ENCODE results near the gene COL19A1. TPM values are rescaled to one million over a fixed set of nuclear protein-coding genes. Genes with fewer than 3 reads are reported as not detected.

The COL19A1 gene
- total and polyA plus RNA-seq, 7 donors, result 0.54 to 1.6 (median 0.83) TPM; not detected in 3

DNA sequence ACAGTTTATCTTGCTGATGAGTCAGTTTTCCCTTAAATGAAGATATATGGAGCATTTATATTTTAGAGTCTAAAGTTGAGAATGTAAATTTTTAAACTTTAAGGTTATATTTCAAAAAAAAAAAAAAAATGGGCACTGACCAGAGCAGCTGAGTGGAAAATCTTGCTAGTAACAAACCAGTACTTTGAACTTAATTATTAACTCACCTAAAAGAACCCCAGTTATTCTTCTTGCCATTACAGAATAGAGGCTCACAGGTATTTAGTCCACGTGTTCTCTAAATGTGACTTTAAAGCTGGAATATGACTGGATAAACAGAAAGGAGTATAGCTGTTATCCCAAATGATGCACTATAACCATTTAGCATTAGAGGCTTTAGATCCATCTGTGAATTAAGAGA is 258.1 kb downstream of the COL19A1 start:
- no peaks in the 10 kb centered on the region for H3K27me3 ChIP-seq
- H3K4me3 ChIP-seq, result no peak overlapping the region
- DNase-seq, result no peak
- H3K27ac ChIP-seq, result no peak overlapping the region
- H3K9me3 ChIP-seq, result no peaks in the 10 kb centered on the region
- H3K4me1 ChIP-seq, result no peaks in the 10 kb centered on the region
- WGBS, 2 donors, result 71 to 73% methylated on average over 1 of the region's 1 CpG
- no peaks in the 10 kb centered on the region for H3K36me3 ChIP-seq
- TF ChIP-seq, protein P1, sequence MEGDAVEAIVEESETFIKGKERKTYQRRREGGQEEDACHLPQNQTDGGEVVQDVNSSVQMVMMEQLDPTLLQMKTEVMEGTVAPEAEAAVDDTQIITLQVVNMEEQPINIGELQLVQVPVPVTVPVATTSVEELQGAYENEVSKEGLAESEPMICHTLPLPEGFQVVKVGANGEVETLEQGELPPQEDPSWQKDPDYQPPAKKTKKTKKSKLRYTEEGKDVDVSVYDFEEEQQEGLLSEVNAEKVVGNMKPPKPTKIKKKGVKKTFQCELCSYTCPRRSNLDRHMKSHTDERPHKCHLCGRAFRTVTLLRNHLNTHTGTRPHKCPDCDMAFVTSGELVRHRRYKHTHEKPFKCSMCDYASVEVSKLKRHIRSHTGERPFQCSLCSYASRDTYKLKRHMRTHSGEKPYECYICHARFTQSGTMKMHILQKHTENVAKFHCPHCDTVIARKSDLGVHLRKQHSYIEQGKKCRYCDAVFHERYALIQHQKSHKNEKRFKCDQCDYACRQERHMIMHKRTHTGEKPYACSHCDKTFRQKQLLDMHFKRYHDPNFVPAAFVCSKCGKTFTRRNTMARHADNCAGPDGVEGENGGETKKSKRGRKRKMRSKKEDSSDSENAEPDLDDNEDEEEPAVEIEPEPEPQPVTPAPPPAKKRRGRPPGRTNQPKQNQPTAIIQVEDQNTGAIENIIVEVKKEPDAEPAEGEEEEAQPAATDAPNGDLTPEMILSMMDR (IDR thresholded peaks at IDR 0.05), result no peak
- no peak for TF ChIP-seq POLR2A (IDR thresholded peaks at IDR 0.05)
- TF ChIP-seq EP300 (IDR thresholded peaks at IDR 0.05), result no peak
- no peak for TF ChIP-seq POLR2AphosphoS5 (IDR thresholded peaks at IDR 0.05)
- intact Hi-C loops (cut with DNase I), result no loop called here

DNA sequence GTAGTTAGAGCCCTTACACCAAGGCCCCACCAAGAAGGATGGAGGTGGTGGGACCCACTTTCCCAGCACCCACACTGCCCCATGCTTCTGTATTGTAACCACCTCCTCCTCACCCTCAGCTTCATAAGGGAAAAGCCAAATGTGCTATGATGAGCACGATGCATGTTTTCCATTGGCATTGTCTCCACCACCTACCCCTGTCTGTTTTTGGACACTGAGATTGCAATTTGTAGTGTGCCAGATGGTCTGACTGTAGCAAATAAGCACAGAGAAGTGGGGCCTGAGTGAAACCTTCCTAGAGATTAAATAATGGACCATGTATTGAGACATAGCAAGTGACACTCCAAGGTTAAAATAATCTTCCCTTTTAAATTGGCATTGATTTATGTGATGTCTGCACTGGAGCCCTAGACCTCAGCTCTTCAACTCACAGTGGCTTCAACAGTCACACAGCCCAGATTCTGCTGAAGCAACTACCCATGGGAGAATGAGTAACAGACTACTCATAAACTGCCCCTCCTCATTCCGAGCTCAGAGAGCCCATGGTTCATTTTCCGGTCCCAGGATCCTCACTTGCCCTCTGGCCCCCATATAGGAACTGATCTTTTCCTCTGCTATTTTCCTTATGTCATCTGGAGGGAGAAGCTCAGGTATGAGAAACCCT is 258.7 kb downstream of the COL19A1 start:
- Histone ChIP-seq H3K27me3 (no peaks in the 10 kb centered on the region), H3K27ac (no peak overlapping the region), H3K9me3 (no peaks in the 10 kb centered on the region), H3K4me1 (no peaks in the 10 kb centered on the region), H3K36me3 (no peaks in the 10 kb centered on the region), H3K4me3 (no peak overlapping the region)
- no peak for DNase-seq
- 36 to 63% methylated on average over 3 of the region's 3 CpGs for WGBS, 2 donors
- intact Hi-C loops (cut with DNase I), result no loop called here
- TF ChIP-seq POLR2AphosphoS5 (IDR thresholded peaks at IDR 0.05), result no peak
- no peak for TF ChIP-seq EP300 (IDR thresholded peaks at IDR 0.05)
- TF ChIP-seq POLR2A (IDR thresholded peaks at IDR 0.05), result no peak
- TF ChIP-seq, protein P1 (IDR thresholded peaks at IDR 0.05), result no peak

DNA sequence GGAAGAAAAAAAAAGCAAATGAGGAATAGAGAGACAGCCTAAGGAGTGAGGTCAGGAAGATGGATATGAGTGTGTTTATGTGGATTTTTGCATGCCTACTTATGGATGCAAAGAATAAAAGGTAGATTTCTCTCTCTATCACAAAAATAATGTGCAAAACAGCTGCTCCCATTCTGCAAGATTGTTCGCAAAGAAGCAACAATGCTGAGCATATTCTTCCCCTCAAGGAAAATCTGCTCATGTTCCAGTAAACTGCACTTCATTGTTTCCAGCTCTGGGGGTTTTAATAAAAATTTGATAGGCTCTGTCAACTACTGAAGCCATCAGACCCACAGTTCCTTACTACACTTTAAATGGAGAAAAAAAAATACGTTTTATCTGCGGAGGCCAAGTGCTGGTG is 259.2 kb downstream of the COL19A1 start:
- Histone ChIP-seq H3K4me3 (no peak overlapping the region), H3K4me1 (no peaks in the 10 kb centered on the region), H3K27ac (no peak overlapping the region), H3K27me3 (no peaks in the 10 kb centered on the region), H3K9me3 (no peaks in the 10 kb centered on the region), H3K36me3 (no peaks in the 10 kb centered on the region)
- WGBS, 2 donors, result 88 to 95% methylated on average over 3 of the region's 3 CpGs
- no peak for DNase-seq
- TF ChIP-seq EP300 (IDR thresholded peaks at IDR 0.05) (no peak), POLR2AphosphoS5 (IDR thresholded peaks at IDR 0.05) (no peak), POLR2A (IDR thresholded peaks at IDR 0.05) (no peak)
- TF ChIP-seq, protein P1 (IDR thresholded peaks at IDR 0.05), result no peak
- intact Hi-C loops (cut with DNase I), result no loop called here

DNA sequence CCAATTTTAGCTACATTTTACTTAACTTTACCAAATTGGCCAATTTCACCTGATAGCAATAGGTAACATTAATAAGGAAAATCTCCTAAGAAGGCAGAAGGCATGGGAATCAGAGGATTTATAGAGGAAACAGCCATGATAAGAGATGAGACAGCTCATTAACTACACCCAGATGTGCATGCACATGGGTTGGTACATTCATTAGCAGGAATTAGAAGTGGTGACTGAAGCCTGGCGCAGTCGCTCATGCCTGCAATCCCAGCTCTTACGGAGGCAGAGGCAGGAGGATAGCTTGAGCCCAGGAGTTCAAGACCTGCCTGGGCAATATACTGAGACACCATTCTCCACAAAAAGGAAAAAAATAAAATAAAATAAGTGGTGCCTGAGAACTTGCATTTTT is 263.0 kb downstream of the COL19A1 start:
- H3K27ac ChIP-seq, result no peak overlapping the region
- H3K4me3 ChIP-seq, result no peak overlapping the region
- H3K36me3 ChIP-seq, result no peaks in the 10 kb centered on the region
- TF ChIP-seq, protein P1 (IDR thresholded peaks at IDR 0.05), result no peak
- no peak for TF ChIP-seq EP300 (IDR thresholded peaks at IDR 0.05)
- TF ChIP-seq POLR2AphosphoS5 (IDR thresholded peaks at IDR 0.05), result no peak
- no peak for TF ChIP-seq POLR2A (IDR thresholded peaks at IDR 0.05)
- DNase-seq, result no peak
- no peaks in the 10 kb centered on the region for H3K27me3 ChIP-seq
- whole genome bisulfite sequencing, 2 donors, result 97 to 98% methylated on average over 3 of the region's 3 CpGs
- H3K9me3 ChIP-seq, result no peaks in the 10 kb centered on the region
- no peaks in the 10 kb centered on the region for H3K4me1 ChIP-seq
- intact Hi-C loops (cut with DNase I), result no loop called here

DNA sequence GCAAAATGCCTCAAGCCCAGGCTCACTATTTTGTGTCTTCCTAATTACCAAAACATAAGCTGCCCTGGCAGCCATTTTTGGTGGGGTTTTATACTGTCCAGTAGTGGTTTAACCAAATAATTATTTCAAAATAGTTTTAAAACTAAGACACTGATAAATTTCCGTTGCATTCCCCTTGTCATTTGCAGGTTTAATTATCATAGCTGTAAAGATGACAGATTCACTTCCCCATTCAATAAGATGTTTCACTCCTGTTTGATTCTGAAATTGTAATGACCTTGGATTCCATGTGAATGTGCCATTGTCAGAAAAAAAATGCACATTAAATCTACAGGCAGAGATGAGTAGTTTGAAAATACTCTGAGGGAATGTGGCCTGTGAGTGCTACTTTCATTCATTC is 264.5 kb downstream of the COL19A1 start:
- Histone ChIP-seq H3K9me3 (no peaks in the 10 kb centered on the region), H3K4me1 (no peaks in the 10 kb centered on the region), H3K4me3 (no peak overlapping the region), H3K36me3 (no peaks in the 10 kb centered on the region), H3K27ac (no peak overlapping the region), H3K27me3 (no peaks in the 10 kb centered on the region)
- no peak for DNase-seq
- intact Hi-C loops (cut with DNase I), result no loop called here
- WGBS, 2 donors, result 63 to 85% methylated on average over 1 of the region's 1 CpG
- no peak for TF ChIP-seq EP300 (IDR thresholded peaks at IDR 0.05)
- no peak for TF ChIP-seq POLR2A (IDR thresholded peaks at IDR 0.05)
- TF ChIP-seq, protein P1 (IDR thresholded peaks at IDR 0.05), result no peak
- TF ChIP-seq POLR2AphosphoS5 (IDR thresholded peaks at IDR 0.05), result no peak

Data from sigmoid colon (tissue), 7 donors.